IPS-NIHi7 (cell line): ENCODE measurements around the gene ALOX15.
"Not testable (repeated sequence)": the region's sequence is repeated elsewhere in the genome, so short reads cannot be mapped to it uniquely, and the experiment has no call there.

Experiments
- DNase-seq: peaks from one replicate; pipeline ENCODE4 v3.0.0; 2012; ENCODE audit warnings: mixed read lengths; ENCODE audit errors: extremely low spot score

Gene ALOX15

GRCh38 chr17:4641297-4642195, at the start of gene ALOX15:
Gene ALOX15 (minus strand): TSS chr17:4641678. CDS start chr17:4641651, 27 bp downstream.
- peak; percentile 35 for DNase-seq

GRCh38 chr17:4690745-4691144, 49.3 kb upstream of the ALOX15 start:
- no peak for DNase-seq

- not testable (repeated sequence) for DNase-seq
Measured at GRCh38 chr17:4689872-4690271, 48.4 kb upstream of the ALOX15 start.

- DNase-seq = not testable (repeated sequence)
Measured at GRCh38 chr17:4683739-4684138, 42.3 kb upstream of the ALOX15 start.

- no peak for DNase-seq
Measured at GRCh38 chr17:4679658-4680057, 38.2 kb upstream of the ALOX15 start.

GRCh38 chr17:4678448-4679026, 37.1 kb upstream of the ALOX15 start:
- no peak for DNase-seq

- DNase-seq = no peak
Measured at GRCh38 chr17:4676791-4677190, 35.3 kb upstream of the ALOX15 start.

- no peak for DNase-seq
Measured at GRCh38 chr17:4675791-4676190, 34.3 kb upstream of the ALOX15 start.

- no peak for DNase-seq
Measured at GRCh38 chr17:4674685-4674998, 33.2 kb upstream of the ALOX15 start.

GRCh38 chr17:4673986-4674684, 32.7 kb upstream of the ALOX15 start:
- no peak for DNase-seq

GRCh38 chr17:4673169-4673568, 31.7 kb upstream of the ALOX15 start:
- DNase-seq = no peak

GRCh38 chr17:4672751-4673150, 31.3 kb upstream of the ALOX15 start:
- DNase-seq = no peak

- DNase-seq = no peak
Measured at GRCh38 chr17:4672055-4672630, 30.7 kb upstream of the ALOX15 start.

- no peak for DNase-seq
Measured at GRCh38 chr17:4667166-4667565, 25.7 kb upstream of the ALOX15 start.

- DNase-seq = no peak
Measured at GRCh38 chr17:4666296-4666695, 24.8 kb upstream of the ALOX15 start.

GRCh38 chr17:4665027-4665426, 23.5 kb upstream of the ALOX15 start:
- DNase-seq = no peak

- DNase-seq = no peak
Measured at GRCh38 chr17:4664230-4664629, 22.8 kb upstream of the ALOX15 start.

- DNase-seq = no peak
Measured at GRCh38 chr17:4663711-4664110, 22.2 kb upstream of the ALOX15 start.

- no peak for DNase-seq
Measured at GRCh38 chr17:4658478-4659305, 17.2 kb upstream of the ALOX15 start.

- DNase-seq = no peak
Measured at GRCh38 chr17:4657678-4658077, 16.2 kb upstream of the ALOX15 start.

- not testable (repeated sequence) for DNase-seq
Measured at GRCh38 chr17:4655933-4656332, 14.5 kb upstream of the ALOX15 start.

GRCh38 chr17:4652997-4653396, 11.5 kb upstream of the ALOX15 start:
- no peak for DNase-seq
